Right renal cortex interstitium (tissue), 3 donors: ENCODE data around the gene FXR2. TPM values are rescaled to one million over a fixed set of nuclear protein-coding genes. Genes with fewer than 3 reads are reported as not detected.

Experiments used
- DNase-seq, 3 donors: peaks; one replicate each; pipeline ENCODE4 v3.0.0-alpha.2; 2013; ENCODE audit warnings: low read depth in 3 of 3, low spot score in 2 of 3
- polyA plus RNA-seq, 3 donors: library from polyadenylated mRNA; unstranded; fragments of 120-200 nt; gene quantifications; one replicate each; pipeline ENCODE4 v1.2.1, GENCODE V29; 2013; ENCODE audit not compliant: insufficient read length in 3 of 3

The FXR2 gene
- polyA plus RNA-seq, 3 donors, result 41.4 to 42.8 (median 42.2) TPM

GRCh38 chr17:7573324-7574080 lies 41.2 kb downstream of the FXR2 start:
- DNase-seq, result peak in 2 of 3 donors; percentile 65 to 77

- peak in 2 of 3 donors; percentile 96 to 98 for DNase-seq
These were observed 41.9 kb downstream of the FXR2 start for GRCh38 chr17:7572588-7573323.

- peak in 1 of 3 donors; percentile 96 for DNase-seq
These were observed 42.4 kb downstream of the FXR2 start for GRCh38 chr17:7572338-7572587.

GRCh38 chr17:7570351-7570750 lies 44.3 kb downstream of the FXR2 start:
- DNase-seq, result no peak

- DNase-seq, result no peak
These were observed 45.1 kb downstream of the FXR2 start for GRCh38 chr17:7569571-7569970.

- no peak for DNase-seq
These were observed 51.4 kb downstream of the FXR2 start for GRCh38 chr17:7563115-7563869.

GRCh38 chr17:7562208-7562605 lies 52.5 kb downstream of the FXR2 start:
- no peak for DNase-seq

GRCh38 chr17:7561589-7562207 lies 53.0 kb downstream of the FXR2 start, which contains the start of gene SENP3:
SENP3 (plus strand) TSS chr17:7561919; CDS start chr17:7563077, 1,158 bp downstream.
- DNase-seq, result peak in 2 of 3 donors; percentile 70 to 85

GRCh38 chr17:7561028-7561575 lies 53.6 kb downstream of the FXR2 start:
- peak in 2 of 3 donors; percentile 74 to 77 for DNase-seq

- DNase-seq, result peak in 1 of 3 donors; percentile 67
These were observed 54.3 kb downstream of the FXR2 start for GRCh38 chr17:7560172-7561027.

GRCh38 chr17:7559320-7560171 lies 55.2 kb downstream of the FXR2 start:
- DNase-seq, result no peak

GRCh38 chr17:7558544-7559319 lies 56.0 kb downstream of the FXR2 start, which contains the start of gene TNFSF13:
TNFSF13 (plus strand) TSS chr17:7558750; CDS start chr17:7559040, 290 bp downstream.
- DNase-seq, result no peak

- DNase-seq, result no peak
These were observed 56.7 kb downstream of the FXR2 start for GRCh38 chr17:7557775-7558543.

- no peak for DNase-seq
These were observed 57.4 kb downstream of the FXR2 start for GRCh38 chr17:7557147-7557764.

- no peak for DNase-seq
These were observed 58.1 kb downstream of the FXR2 start for GRCh38 chr17:7556627-7557026.

- DNase-seq, result no peak
These were observed 59.3 kb downstream of the FXR2 start for GRCh38 chr17:7555320-7555948.
